Camera-type eye (tissue), 1 donor: ENCODE results near the gene NOP53. TPM values are rescaled to one million over a fixed set of nuclear protein-coding genes. Genes with fewer than 3 reads are reported as not detected.

Experiments used
- total RNA-seq: library from RNA; depleted of rRNA; stranded (reverse); fragments of >200 nt; gene quantifications from one replicate; pipeline ENCODE4 v1.2.3, GENCODE V29; 2014

The NOP53 gene
- total RNA-seq: 157 TPM

DNA sequence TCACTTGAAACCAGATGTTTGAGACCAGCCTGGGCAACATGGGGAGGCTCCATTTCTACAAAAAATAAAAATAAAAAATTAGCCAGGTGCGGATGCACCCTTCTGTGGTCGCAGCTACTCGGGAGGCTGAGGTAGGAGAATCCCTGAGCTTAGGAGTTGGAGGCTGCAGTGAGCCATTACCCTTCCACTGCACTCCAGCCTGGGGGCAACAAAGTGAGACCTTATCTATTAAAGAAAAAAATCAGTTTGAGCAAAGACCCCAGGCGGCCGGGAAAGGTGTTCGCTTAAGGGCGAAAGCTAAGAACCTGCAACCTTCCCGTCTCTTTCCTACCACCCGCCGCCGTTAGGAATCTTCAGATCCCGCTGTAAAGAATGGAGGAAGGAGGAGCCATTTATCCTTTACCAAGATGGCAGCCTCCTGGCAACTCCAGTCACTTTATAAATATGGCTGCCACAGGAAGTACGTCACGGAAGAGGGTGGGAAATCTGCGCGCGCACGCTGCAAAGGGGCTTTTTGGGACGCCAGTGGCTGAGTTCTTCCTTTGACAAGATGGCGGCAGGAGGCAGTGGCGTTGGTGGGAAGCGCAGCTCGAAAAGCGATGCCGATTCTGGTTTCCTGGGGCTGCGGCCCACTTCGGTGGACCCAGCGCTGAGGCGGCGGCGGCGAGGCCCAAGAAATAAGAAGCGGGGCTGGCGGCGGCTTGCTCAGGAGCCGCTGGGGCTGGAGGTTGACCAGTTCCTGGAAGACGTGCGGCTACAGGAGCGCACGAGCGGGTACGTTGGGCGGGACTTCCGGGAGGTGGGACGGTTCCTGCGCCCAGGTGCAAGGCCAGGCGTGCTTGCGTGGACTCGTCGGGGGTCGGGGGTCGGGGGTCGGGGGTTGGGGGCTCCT, at the start of gene NOP53:
TSS of gene NOP53 (plus strand) at position 537 of the 892 bp plus-strand sequence. CDS start at position 551, 14 bp downstream.

DNA sequence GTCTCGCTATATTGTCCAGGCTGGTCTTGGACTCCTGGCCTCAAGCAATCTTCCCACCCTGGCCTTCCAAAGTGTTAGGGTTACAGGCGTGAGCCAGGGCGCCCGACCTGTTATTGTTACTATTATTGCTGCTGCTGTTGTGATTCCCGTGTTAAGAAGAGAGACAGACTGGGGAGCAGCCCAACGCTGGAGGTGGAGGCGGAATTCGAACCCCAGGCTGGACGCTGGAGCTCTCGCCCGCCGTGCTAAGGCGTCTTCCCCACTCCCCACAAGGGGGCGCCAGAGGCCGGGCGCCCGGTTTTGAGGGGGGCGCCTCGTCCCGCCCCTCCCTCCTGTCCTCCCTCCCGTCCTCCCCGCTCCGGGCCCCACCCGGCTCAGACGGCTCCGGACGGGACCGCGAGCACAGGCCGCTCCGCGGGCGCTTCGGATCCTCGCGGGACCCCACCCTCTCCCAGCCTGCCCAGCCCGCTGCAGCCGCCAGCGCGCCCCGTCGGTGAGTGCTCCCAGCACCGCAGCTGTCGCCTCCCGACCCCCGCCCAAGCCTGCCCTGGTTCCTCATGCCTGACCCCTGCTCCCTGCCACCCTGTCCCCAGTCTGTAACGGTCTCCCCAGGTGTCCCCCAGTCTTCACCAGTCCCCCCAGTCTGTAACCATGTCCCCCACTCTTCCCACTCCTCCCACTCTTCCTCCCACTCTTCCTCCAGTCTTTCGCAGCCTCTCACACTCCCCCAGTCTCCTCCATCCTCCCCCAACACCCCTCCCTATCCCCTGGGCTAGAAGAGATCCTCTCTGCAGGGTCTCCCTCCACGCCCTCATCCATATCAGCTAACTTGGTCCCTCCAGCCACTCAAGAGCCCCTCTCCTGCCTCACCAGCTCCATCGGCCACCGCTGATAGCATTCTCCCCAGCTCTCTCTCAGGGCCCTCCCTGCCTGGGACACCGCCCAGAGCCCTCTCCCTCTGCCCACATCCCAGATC, 32.0 kb upstream of the NOP53 start, which contains the start of gene EHD2:
TSS of gene EHD2 (plus strand) at position 377 of the 976 bp plus-strand sequence. CDS start 3,191 bp downstream, outside the sequence.

GRCh38 chr19:47778049-47778953, 33.0 kb downstream of the NOP53 start, which contains the start of gene SELENOW:
TSS of gene SELENOW (plus strand) at chr19:47778703. CDS start at chr19:47778786, 83 bp downstream.

DNA sequence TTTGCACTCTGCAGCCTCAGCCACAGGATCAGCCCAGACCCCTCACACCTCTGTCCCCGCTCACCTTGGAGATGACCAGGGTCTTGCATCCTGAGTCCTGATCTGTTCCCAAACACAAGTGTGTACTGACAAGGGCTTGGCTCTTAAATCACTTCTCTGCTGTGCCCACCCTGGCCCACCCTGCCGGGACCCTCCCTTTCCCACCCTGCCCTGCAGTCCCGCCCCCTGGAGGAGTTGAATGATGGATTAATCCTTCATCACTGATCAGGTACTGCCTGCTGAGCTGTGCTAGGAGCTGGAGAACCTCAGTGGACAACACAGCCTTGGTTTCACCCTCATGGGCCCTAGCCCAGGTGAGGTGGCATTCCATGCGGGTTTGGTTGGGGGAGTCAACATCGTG, 59.1 kb downstream of the NOP53 start, which contains the start of gene TPRX1:
TSS of gene TPRX1 (minus strand) at position 101 of the 400 bp plus-strand sequence. CDS start at position 89, 12 bp downstream.

Other genes with a start within 250 kb of the NOP53 start
- 72.6 TPM for gene NAPA, start 230.5 kb upstream of the NOP53 start, total RNA-seq
- gene ZNF541, start 172.4 kb upstream of the NOP53 start, total RNA-seq: 0.44 TPM
- gene BICRA, start 136.4 kb upstream of the NOP53 start, total RNA-seq: 42.1 TPM
- gene EHD2, start 32.1 kb upstream of the NOP53 start, total RNA-seq: 59.6 TPM
- gene SELENOW, start 33.2 kb downstream of the NOP53 start, total RNA-seq: 123 TPM
- not detected for gene TPRX1, start 59.0 kb downstream of the NOP53 start, total RNA-seq
- gene CRX, start 76.4 kb downstream of the NOP53 start, total RNA-seq: 229 TPM
- gene TPRX2, start 113.7 kb downstream of the NOP53 start, total RNA-seq: not detected
- not detected for gene SULT2A1, start 140.8 kb downstream of the NOP53 start, total RNA-seq
- gene BSPH1, start 246.6 kb downstream of the NOP53 start, total RNA-seq: 1.6 TPM
- 1.5 TPM for gene ELSPBP1, start 249.1 kb downstream of the NOP53 start, total RNA-seq